ENCODE results near the gene MZT2A.
"Not testable (repeated sequence)": the region's sequence is repeated elsewhere in the genome, so short reads cannot be mapped to it uniquely, and the experiment has no call there.

MZT2A gene

GRCh38 chr2:131520526-131520925, 28.3 kb upstream of the MZT2A start:
- DNase-seq (ENCODE audit: low read depth): no peak

GRCh38 chr2:131519871-131520470, 27.8 kb upstream of the MZT2A start:
- DNase-seq (ENCODE audit: low read depth): not testable (repeated sequence)

- no peak for DNase-seq (ENCODE audit: low read depth)
Observed at GRCh38 chr2:131519466-131519865, 27.3 kb upstream of the MZT2A start.

- not testable (repeated sequence) for DNase-seq (ENCODE audit: low read depth)
Observed at GRCh38 chr2:131518531-131518930, 26.3 kb upstream of the MZT2A start.

GRCh38 chr2:131517856-131518255, 25.7 kb upstream of the MZT2A start:
- DNase-seq (ENCODE audit: low read depth): not testable (repeated sequence)

GRCh38 chr2:131517106-131517831, 25.1 kb upstream of the MZT2A start:
- DNase-seq (ENCODE audit: low read depth): no peak

- not testable (repeated sequence) for DNase-seq (ENCODE audit: low read depth)
Observed at GRCh38 chr2:131516621-131517020, 24.4 kb upstream of the MZT2A start.

GRCh38 chr2:131516011-131516410, 23.8 kb upstream of the MZT2A start:
- DNase-seq (ENCODE audit: low read depth): no peak

- DNase-seq (ENCODE audit: low read depth): not testable (repeated sequence)
Observed at GRCh38 chr2:131515235-131515634, 23.0 kb upstream of the MZT2A start.

- not testable (repeated sequence) for DNase-seq (ENCODE audit: low read depth)
Observed at GRCh38 chr2:131514408-131515166, 22.4 kb upstream of the MZT2A start.

GRCh38 chr2:131511969-131512870, 20.0 kb upstream of the MZT2A start:
- DNase-seq (ENCODE audit: low read depth): not testable (repeated sequence)

- DNase-seq (ENCODE audit: low read depth): not testable (repeated sequence)
Observed at GRCh38 chr2:131511291-131511968, 19.2 kb upstream of the MZT2A start.

- DNase-seq (ENCODE audit: low read depth): no peak
Observed at GRCh38 chr2:131509615-131510014, 17.4 kb upstream of the MZT2A start.

- DNase-seq (ENCODE audit: low read depth): not testable (repeated sequence)
Observed at GRCh38 chr2:131504082-131504750, 12.0 kb upstream of the MZT2A start.

GRCh38 chr2:131503587-131503986, 11.4 kb upstream of the MZT2A start:
- not testable (repeated sequence) for DNase-seq (ENCODE audit: low read depth)

- DNase-seq (ENCODE audit: low read depth): not testable (repeated sequence)
Observed at GRCh38 chr2:131498321-131498973, 6.2 kb upstream of the MZT2A start.

- DNase-seq (ENCODE audit: low read depth): not testable (repeated sequence)
Observed at GRCh38 chr2:131495506-131495905, 3.3 kb upstream of the MZT2A start.

GRCh38 chr2:131493199-131493968, 1.2 kb upstream of the MZT2A start:
- DNase-seq (ENCODE audit: low read depth): no peak
